ENCODE measurements around the gene SERPINB6.
"Not testable (repeated sequence)": the region's sequence is repeated elsewhere in the genome, so short reads cannot be mapped to it uniquely, and the experiment has no call there.

DNA sequence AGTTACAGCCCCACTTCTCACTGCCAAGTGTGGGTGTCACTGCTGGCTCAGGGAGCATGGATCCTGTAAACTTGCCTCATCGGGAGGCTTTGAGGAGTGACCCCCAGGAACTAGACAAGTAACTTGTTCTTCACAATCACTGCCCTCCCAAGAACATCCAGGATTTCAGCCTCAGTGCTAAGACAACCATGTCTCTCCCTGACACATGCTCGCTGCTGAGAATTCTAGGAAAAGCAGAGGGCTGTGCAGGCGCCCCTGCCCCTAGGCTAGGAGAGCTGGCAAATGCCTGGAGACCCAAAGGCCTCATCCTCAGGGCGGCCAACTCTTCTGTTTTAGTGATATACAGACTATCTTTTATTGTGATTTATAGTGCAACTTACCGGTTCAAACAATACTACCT is 31.9 kb upstream of the SERPINB6 start:
- TF ChIP-seq, protein P1, sequence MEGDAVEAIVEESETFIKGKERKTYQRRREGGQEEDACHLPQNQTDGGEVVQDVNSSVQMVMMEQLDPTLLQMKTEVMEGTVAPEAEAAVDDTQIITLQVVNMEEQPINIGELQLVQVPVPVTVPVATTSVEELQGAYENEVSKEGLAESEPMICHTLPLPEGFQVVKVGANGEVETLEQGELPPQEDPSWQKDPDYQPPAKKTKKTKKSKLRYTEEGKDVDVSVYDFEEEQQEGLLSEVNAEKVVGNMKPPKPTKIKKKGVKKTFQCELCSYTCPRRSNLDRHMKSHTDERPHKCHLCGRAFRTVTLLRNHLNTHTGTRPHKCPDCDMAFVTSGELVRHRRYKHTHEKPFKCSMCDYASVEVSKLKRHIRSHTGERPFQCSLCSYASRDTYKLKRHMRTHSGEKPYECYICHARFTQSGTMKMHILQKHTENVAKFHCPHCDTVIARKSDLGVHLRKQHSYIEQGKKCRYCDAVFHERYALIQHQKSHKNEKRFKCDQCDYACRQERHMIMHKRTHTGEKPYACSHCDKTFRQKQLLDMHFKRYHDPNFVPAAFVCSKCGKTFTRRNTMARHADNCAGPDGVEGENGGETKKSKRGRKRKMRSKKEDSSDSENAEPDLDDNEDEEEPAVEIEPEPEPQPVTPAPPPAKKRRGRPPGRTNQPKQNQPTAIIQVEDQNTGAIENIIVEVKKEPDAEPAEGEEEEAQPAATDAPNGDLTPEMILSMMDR (IDR thresholded peaks at IDR 0.05): not testable (repeated sequence)
- not testable (repeated sequence) for TF ChIP-seq RFX5 (IDR thresholded peaks at IDR 0.05); NFE2L2 (conservative IDR thresholded peaks at IDR 0.05; ENCODE audit: low read length); BHLHE40 (IDR thresholded peaks at IDR 0.05; ENCODE audit: low read depth, low read length); POLR2A (IDR thresholded peaks at IDR 0.05; ENCODE audit: low read length); HDAC2 (IDR thresholded peaks at IDR 0.05); EP300 (IDR thresholded peaks at IDR 0.05); KDM1A (IDR thresholded peaks at IDR 0.05; ENCODE audit: low read depth); KDM5A (IDR thresholded peaks at IDR 0.05); ZSCAN20 (CRISPR knock-in tag; IDR thresholded peaks at IDR 0.05); CBX8 (IDR thresholded peaks at IDR 0.05); RNF2 (IDR thresholded peaks at IDR 0.05; ENCODE audit: borderline replicate concordance, low read depth)
- TF ChIP-seq, protein P2, sequence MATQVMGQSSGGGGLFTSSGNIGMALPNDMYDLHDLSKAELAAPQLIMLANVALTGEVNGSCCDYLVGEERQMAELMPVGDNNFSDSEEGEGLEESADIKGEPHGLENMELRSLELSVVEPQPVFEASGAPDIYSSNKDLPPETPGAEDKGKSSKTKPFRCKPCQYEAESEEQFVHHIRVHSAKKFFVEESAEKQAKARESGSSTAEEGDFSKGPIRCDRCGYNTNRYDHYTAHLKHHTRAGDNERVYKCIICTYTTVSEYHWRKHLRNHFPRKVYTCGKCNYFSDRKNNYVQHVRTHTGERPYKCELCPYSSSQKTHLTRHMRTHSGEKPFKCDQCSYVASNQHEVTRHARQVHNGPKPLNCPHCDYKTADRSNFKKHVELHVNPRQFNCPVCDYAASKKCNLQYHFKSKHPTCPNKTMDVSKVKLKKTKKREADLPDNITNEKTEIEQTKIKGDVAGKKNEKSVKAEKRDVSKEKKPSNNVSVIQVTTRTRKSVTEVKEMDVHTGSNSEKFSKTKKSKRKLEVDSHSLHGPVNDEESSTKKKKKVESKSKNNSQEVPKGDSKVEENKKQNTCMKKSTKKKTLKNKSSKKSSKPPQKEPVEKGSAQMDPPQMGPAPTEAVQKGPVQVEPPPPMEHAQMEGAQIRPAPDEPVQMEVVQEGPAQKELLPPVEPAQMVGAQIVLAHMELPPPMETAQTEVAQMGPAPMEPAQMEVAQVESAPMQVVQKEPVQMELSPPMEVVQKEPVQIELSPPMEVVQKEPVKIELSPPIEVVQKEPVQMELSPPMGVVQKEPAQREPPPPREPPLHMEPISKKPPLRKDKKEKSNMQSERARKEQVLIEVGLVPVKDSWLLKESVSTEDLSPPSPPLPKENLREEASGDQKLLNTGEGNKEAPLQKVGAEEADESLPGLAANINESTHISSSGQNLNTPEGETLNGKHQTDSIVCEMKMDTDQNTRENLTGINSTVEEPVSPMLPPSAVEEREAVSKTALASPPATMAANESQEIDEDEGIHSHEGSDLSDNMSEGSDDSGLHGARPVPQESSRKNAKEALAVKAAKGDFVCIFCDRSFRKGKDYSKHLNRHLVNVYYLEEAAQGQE (IDR thresholded peaks at IDR 0.05): not testable (repeated sequence)

Data from A549 (cell line).